Measurements from ENCODE around the gene C7orf33.

Gene C7orf33

GRCh38 chr7:148623586-148624282, 33.2 kb downstream of the C7orf33 start:
- no peak overlapping the region for H3K27ac ChIP-seq

GRCh38 chr7:148624735-148625134, 34.2 kb downstream of the C7orf33 start:
- Histone ChIP-seq H3K4me3 (ENCODE audit: low read depth, low read length) (no peak overlapping the region), H3K27ac (no peak overlapping the region), H2AFZ (peak overlapping the region; percentile 28), H3K36me3 (ENCODE audit: control insufficient read depth, insufficient read depth, low read length) (no peaks in the 10 kb centered on the region), H3K79me2 (no peaks in the 10 kb centered on the region), H3K9me3 (ENCODE audit: control insufficient read depth, low read length) (no peaks in the 10 kb centered on the region), H3K9ac (no peak overlapping the region), H3K27me3 (ENCODE audit: control insufficient read depth, insufficient read depth, low read length) (no peaks in the 10 kb centered on the region), H3K4me2 (ENCODE audit: low read length) (no peak overlapping the region), H3K4me1 (peaks cover 6% of the 10 kb centered on the region)
- no peak for TF ChIP-seq CTCF (IDR thresholded peaks at IDR 0.05)

More at GRCh38 chr7:148623586-148624282, 33.2 kb downstream of the C7orf33 start:
- Histone ChIP-seq H3K4me1 (peaks cover 6% of the 10 kb centered on the region), H2AFZ (peak overlapping the region; percentile 25), H3K9me3 (ENCODE audit: control insufficient read depth, low read length) (no peaks in the 10 kb centered on the region), H3K79me2 (no peaks in the 10 kb centered on the region), H3K36me3 (ENCODE audit: control insufficient read depth, insufficient read depth, low read length) (no peaks in the 10 kb centered on the region), H3K9ac (no peak overlapping the region), H3K4me3 (ENCODE audit: low read depth, low read length) (peak overlapping the region; percentile 14), H3K4me2 (ENCODE audit: low read length) (peak overlapping the region; percentile 40), H3K27me3 (ENCODE audit: control insufficient read depth, insufficient read depth, low read length) (no peaks in the 10 kb centered on the region)
- TF ChIP-seq CTCF (IDR thresholded peaks at IDR 0.05) = no peak

GRCh38 chr7:148625342-148625741, 34.8 kb downstream of the C7orf33 start:
- Histone ChIP-seq H3K4me1 (peaks cover 6% of the 10 kb centered on the region), H3K79me2 (no peaks in the 10 kb centered on the region), H3K27me3 (ENCODE audit: control insufficient read depth, insufficient read depth, low read length) (no peaks in the 10 kb centered on the region), H3K4me2 (ENCODE audit: low read length) (no peak overlapping the region), H2AFZ (no peak overlapping the region), H3K4me3 (ENCODE audit: low read depth, low read length) (no peak overlapping the region), H3K9ac (no peak overlapping the region), H3K9me3 (ENCODE audit: control insufficient read depth, low read length) (no peaks in the 10 kb centered on the region), H3K27ac (no peak overlapping the region), H3K36me3 (ENCODE audit: control insufficient read depth, insufficient read depth, low read length) (no peaks in the 10 kb centered on the region)
- no peak for TF ChIP-seq CTCF (IDR thresholded peaks at IDR 0.05)

GRCh38 chr7:148626828-148627227, 36.3 kb downstream of the C7orf33 start:
- H3K36me3 ChIP-seq (ENCODE audit: control insufficient read depth, insufficient read depth, low read length) = no peaks in the 10 kb centered on the region
- no peak overlapping the region for H3K9ac ChIP-seq
- no peak for TF ChIP-seq CTCF (IDR thresholded peaks at IDR 0.05)
- no peak overlapping the region for H3K4me2 ChIP-seq (ENCODE audit: low read length)
- no peak overlapping the region for H3K4me3 ChIP-seq (ENCODE audit: low read depth, low read length)
- peaks cover 6% of the 10 kb centered on the region for H3K4me1 ChIP-seq
- no peak overlapping the region for H3K27ac ChIP-seq
- no peaks in the 10 kb centered on the region for H3K27me3 ChIP-seq (ENCODE audit: control insufficient read depth, insufficient read depth, low read length)
- no peaks in the 10 kb centered on the region for H3K79me2 ChIP-seq
- no peak overlapping the region for H2AFZ ChIP-seq
- no peaks in the 10 kb centered on the region for H3K9me3 ChIP-seq (ENCODE audit: control insufficient read depth, low read length)

- Histone ChIP-seq H3K9ac (no peak overlapping the region), H3K4me3 (ENCODE audit: low read depth, low read length) (no peak overlapping the region), H3K9me3 (ENCODE audit: control insufficient read depth, low read length) (no peaks in the 10 kb centered on the region), H3K4me2 (ENCODE audit: low read length) (no peak overlapping the region), H3K79me2 (no peaks in the 10 kb centered on the region), H3K36me3 (ENCODE audit: control insufficient read depth, insufficient read depth, low read length) (no peaks in the 10 kb centered on the region), H3K27me3 (ENCODE audit: control insufficient read depth, insufficient read depth, low read length) (no peaks in the 10 kb centered on the region), H2AFZ (no peak overlapping the region), H3K4me1 (peaks cover 6% of the 10 kb centered on the region), H3K27ac (no peak overlapping the region)
- TF ChIP-seq CTCF (IDR thresholded peaks at IDR 0.05) = no peak
These were observed 37.4 kb downstream of the C7orf33 start for GRCh38 chr7:148628011-148628410.

Measured in parathyroid adenoma (tissue), 2 donors.